NCI-H2196 treated with DMSO at 0.1 percent for 48 hours (cell line): ENCODE results near the gene SMCO4.

ENCODE experiments used
- DNase-seq: peaks from one replicate; lab custom pipeline; 2025; ENCODE audit not compliant: unreplicated experiment; lab: John Stamatoyannopoulos, UW

Gene SMCO4

GRCh38 chr11:93507517-93507916 is 35.7 kb downstream of the SMCO4 start:
- DNase-seq = no peak

GRCh38 chr11:93505703-93506102 is 37.5 kb downstream of the SMCO4 start:
- no peak for DNase-seq

GRCh38 chr11:93504110-93505095 is 38.8 kb downstream of the SMCO4 start:
- no peak for DNase-seq

- no peak for DNase-seq
Observed at GRCh38 chr11:93501856-93502255, 41.3 kb downstream of the SMCO4 start.

- no peak for DNase-seq
Observed at GRCh38 chr11:93500759-93501158, 42.4 kb downstream of the SMCO4 start.

GRCh38 chr11:93498641-93499040 is 44.5 kb downstream of the SMCO4 start:
- DNase-seq = no peak

GRCh38 chr11:93498161-93498560 is 45.0 kb downstream of the SMCO4 start:
- no peak for DNase-seq

- DNase-seq = no peak
Observed at GRCh38 chr11:93497596-93497995, 45.6 kb downstream of the SMCO4 start.

GRCh38 chr11:93494357-93494756 is 48.8 kb downstream of the SMCO4 start:
- DNase-seq = no peak

- DNase-seq = no peak
Observed at GRCh38 chr11:93493252-93493897, 49.8 kb downstream of the SMCO4 start.

GRCh38 chr11:93492464-93493251 is 50.5 kb downstream of the SMCO4 start:
- no peak for DNase-seq

GRCh38 chr11:93491973-93492372 is 51.2 kb downstream of the SMCO4 start:
- no peak for DNase-seq

- DNase-seq = no peak
Observed at GRCh38 chr11:93490996-93491618, 52.1 kb downstream of the SMCO4 start.

GRCh38 chr11:93489841-93490240 is 53.4 kb downstream of the SMCO4 start:
- no peak for DNase-seq

GRCh38 chr11:93487032-93487483 is 56.1 kb downstream of the SMCO4 start:
- DNase-seq = peak; percentile 30

- DNase-seq = no peak
Observed at GRCh38 chr11:93485983-93486382, 57.2 kb downstream of the SMCO4 start.

GRCh38 chr11:93484716-93485115 is 58.5 kb downstream of the SMCO4 start:
- DNase-seq = no peak

- no peak for DNase-seq
Observed at GRCh38 chr11:93482556-93482955, 60.6 kb downstream of the SMCO4 start.

GRCh38 chr11:93481696-93482095 is 61.5 kb downstream of the SMCO4 start:
- DNase-seq = no peak

GRCh38 chr11:93481279-93481678 is 61.9 kb downstream of the SMCO4 start:
- no peak for DNase-seq

- DNase-seq = no peak
Observed at GRCh38 chr11:93480756-93481155, 62.4 kb downstream of the SMCO4 start.
